ENCODE results near the gene ACAA1. TPM values are rescaled to one million over a fixed set of nuclear protein-coding genes. Genes with fewer than 3 reads are reported as not detected.

The ACAA1 gene
- polyA plus RNA-seq, 3 donors: 55.3 to 84.9 (median 67.1) TPM

DNA sequence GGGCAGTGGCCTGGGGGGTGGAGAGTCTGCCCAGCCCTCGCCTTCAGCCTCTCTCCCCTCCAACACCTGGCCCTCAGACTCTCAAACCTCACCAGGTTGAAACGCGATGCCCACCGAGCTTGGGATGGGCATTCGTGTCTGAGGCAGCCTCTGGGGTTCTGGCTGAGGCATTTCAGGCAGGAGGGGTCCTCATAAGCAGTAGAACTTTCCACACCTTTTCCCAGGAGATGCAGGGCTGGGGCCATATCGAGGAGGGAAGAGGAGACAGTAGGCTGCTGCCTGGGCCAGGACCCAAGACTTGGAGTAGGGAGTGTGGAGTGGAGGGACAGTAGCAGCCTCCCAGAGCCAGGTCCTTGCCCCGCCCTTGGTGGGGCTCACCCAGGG, 24.6 kb downstream of the ACAA1 start:
- WGBS, 3 donors: 86 to 90% (median 89%) methylated on average over 7 of the region's 7 CpGs
- no peak overlapping the region for H3K27ac ChIP-seq (ENCODE audit: low read depth, low read length)

DNA sequence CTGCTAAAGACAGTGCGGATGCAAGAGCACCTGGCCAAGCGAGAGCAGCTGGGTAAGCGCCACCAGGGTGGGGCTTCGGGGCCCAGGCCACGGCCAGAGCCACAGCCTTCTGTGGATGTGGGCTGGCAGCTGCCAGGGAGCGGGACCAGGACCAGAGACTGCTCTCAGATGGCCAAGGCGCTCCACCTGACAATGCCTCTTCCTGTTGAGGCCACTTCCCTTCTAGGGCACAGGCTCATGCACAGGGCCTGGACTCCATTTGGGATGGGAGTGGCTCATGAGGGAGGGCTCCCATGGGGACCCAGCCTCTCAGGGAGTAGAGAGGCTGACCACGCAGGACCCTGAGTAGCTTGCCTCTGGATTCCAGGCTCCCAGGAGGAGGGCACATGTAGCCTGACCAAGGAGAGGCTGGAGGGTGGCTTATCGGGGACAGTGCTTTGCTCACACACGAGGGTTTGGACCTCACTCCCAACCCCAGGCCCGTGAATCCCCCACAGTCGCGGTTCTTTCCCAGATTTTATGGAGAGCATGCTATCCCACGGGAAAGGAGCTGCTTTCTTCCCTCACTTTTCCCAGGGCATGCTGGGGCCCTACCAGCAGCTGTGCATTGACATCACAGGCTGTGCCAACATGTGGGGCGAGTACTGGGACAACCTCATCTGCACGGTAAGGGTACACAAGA, 25.1 kb downstream of the ACAA1 start:
- 80 to 84% (median 81%) methylated on average over 16 of the region's 16 CpGs for WGBS, 3 donors
- H3K27ac ChIP-seq (ENCODE audit: low read depth, low read length): no peak overlapping the region

DNA sequence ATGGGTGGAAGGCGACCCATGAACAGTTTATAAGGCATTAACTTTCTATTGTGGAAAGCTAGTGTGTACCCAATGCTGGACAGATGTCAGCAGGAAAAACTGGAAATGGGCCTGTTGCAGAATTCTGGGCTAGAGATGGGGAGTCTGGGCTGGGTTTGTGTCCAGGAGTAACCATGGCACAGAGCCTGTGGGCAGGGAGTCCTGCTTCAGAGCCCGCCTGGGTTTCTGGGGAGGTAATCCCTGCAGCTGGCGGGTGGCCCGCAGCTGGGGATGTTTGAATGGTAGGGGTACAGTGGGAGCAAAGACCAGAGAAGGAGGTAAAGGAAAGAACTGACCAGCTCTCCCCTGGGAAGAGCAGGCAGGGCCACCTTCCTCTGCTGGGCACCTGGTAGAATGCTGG, 25.7 kb downstream of the ACAA1 start:
- 94 to 98% (median 96%) methylated on average over 4 of the region's 4 CpGs for WGBS, 3 donors
- no peak overlapping the region for H3K27ac ChIP-seq (ENCODE audit: low read depth, low read length)

DNA sequence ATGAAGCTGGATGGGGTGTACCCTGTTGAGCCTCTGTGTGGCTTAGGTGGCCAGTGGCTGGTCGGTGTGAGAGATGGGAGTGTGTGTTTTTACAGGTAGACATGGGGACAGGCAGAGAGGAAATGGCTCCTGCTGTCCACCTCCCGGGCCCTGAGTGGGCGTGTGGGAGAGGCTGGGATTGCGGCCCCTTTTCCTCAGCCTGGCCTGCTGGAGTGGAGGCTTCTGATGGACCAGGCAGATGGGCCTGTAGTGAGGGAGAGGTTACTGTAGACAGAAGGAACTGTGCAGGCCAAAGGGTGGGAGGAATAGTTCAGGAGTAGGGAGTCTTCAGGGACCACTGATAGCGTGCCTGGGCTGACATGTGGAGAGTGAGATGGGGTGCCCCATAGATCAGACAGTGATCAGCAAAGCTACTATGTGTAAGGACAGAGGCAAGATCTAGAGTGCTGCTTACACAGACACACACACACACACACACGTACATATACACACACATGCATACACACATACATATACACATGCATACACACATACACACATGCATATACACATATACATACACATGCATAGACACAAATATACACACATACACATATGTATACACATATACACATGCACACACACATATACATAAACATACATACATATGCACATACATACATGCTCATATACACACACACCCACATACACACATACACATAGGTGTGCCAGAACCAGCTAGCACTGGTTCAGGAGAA, 26.4 kb downstream of the ACAA1 start:
- H3K27ac ChIP-seq (ENCODE audit: low read depth, low read length): no peak overlapping the region
- 87 to 92% (median 91%) methylated on average over 6 of the region's 6 CpGs for WGBS, 3 donors

DNA sequence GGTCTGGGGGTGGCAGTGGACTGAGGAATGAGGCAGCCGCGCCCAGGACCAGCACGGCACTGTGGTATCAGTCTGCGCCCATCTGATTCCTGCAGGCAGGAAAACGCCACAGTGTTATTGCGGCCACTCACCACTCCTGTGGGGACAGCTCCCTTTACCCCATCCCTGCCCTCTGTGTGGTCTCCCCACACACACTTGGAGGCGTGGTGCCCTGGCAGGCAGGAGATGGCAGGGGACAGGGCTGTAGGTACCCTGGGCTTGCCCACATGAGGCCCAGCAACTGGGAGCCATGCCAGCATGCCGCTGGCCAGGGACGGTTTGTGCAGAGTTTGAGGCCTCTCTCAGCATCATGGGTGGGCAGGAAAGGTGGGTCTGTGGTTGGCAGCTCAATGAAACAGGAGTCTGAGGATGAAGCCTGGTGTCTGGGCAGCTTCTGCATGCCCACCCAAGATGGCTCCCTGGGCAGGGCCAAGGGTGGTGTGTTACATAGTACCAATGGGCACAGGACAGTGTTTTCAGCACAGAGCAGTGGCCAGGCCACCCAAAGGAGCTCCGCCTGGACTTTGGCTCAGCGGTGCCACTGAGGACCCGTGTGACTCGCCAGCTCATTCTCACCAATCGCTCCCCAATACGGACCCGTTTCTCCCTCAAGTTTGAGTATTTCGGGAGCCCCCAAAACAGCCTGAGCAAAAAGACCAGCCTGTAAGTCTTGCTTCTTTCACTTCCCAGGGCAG, 27.2 kb downstream of the ACAA1 start:
- no peak overlapping the region for H3K27ac ChIP-seq (ENCODE audit: low read depth, low read length)
- 87 to 93% (median 90%) methylated on average over 17 of the region's 17 CpGs for WGBS, 3 donors

DNA sequence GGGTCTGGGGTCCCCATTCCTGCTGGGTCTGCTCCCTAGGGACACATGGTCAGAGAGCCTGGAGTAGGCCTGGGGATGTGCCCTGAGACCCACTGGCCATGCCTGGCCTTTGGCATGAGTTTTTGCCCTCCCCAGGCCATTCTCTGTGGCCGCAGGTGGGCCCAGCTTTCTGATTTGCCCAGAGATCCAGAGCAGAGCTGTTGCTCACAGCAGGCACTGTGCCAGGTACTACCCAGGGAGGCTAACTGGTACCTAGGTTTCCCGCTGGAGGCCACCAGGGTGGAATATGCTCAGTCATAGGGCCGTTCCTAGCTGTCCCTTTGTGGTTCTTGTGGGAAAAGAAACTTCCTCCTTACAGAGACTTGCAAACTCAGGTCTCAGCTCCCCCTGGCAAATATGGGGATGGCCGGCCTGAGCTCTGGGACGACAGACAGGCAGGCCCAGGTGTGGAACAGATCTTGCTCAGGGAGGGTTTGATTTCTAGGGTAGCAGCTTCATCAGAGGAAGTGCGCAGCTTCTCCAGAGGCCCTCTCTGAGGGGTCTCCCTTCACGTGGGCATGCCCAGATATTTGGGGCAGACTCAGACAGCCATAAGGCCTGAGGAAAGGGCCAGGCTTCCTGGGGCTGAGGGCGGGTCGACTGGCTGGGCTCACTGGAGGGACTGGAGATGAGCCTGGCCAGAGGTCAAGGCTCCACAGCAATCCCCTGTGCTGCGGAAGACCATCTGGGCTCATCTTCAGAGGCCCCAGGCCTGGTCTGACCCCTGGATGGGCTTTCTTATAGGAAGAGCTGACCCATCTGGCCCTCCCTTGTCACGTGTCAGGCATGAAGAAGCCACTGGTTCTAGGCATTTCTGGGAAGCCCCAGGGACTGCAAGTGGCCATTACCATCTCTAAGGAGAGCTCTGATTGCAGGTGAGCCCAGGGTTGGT, 28.0 kb downstream of the ACAA1 start:
- WGBS, 3 donors: 61 to 82% (median 63%) methylated on average over 11 of the region's 11 CpGs
- H3K27ac ChIP-seq (ENCODE audit: low read depth, low read length): no peak overlapping the region

DNA sequence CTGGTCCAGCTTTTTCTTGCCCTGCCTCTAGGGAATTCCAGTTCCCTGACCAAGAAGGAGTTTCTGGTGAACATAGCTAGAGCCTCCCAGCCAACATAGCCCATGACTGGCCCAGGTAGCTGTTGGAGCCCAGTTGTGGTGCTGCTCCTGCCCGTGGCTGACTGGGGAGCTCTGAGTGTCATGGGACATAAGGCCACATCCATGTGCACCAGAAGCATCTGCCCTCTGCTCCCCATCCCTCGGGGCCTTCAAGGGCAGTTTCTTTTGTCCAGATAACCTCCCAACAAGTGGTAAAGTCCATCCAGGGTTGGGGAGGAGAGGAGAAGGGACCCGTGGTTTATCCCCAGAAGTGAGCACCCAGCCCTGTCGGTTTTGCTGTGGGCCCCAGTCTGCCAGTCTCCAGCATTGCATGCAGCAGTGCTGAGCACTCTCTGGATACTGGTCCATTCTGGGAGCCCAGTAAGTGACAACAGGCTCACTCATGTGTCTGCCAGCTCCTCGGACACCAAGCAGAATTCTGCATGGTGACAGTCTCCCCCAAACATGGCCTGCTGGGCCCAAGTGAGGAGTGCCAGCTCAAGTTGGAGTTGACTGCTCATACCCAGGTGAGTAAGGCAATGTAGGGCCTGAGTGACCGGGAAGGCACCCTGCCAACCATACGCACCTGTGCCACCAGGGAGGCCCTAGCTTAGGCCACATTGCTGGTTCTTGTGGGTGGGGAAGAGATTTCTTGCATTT, 28.8 kb downstream of the ACAA1 start:
- WGBS, 3 donors: 77 to 86% (median 81%) methylated on average over 7 of the region's 7 CpGs
- no peak overlapping the region for H3K27ac ChIP-seq (ENCODE audit: low read depth, low read length)

DNA sequence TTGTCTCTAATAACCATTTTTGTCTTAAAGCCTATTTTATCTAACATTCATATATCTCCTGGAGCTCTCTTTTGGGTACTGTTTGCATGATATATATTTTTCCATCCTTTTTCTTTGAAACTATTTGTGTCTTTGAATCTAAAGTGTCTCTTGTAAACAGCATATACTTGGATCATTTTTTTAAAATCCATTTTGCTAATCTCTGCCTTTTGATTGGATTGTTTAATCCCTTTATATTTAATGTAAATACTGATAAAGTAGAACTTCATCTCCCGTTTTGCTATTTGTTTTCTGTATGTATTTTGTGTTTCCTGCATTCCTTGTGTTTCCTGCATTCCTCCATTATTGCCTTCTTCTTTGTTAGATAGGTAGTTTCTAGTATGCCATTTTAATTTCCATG, 31.4 kb downstream of the ACAA1 start:
- 42 to 72% (median 72%) methylated on average over 1 of the region's 1 CpG for WGBS, 3 donors
- no peak overlapping the region for H3K27ac ChIP-seq (ENCODE audit: low read depth, low read length)

DNA sequence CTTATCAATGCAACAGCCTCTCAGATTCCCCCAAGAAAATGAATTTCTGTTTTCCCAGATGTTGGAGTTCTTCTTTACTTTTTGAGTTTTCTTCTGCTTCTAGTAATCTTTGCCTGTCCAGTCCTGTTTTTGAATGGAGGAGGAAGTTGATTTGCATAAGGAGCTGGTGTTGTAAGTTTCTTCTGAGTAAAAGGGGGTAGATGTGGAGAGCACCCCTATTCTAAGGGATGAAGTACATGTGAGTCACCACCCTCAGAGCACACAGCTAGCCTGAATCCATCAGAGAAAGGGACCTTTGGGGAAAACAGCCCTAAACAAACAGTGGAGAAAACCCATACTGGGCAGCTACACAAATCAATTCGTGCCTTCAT, 34.5 kb downstream of the ACAA1 start:
- WGBS, 3 donors: 55 to 71% (median 69%) methylated on average over 1 of the region's 1 CpG
- H3K27ac ChIP-seq (ENCODE audit: low read depth, low read length): no peak overlapping the region

DNA sequence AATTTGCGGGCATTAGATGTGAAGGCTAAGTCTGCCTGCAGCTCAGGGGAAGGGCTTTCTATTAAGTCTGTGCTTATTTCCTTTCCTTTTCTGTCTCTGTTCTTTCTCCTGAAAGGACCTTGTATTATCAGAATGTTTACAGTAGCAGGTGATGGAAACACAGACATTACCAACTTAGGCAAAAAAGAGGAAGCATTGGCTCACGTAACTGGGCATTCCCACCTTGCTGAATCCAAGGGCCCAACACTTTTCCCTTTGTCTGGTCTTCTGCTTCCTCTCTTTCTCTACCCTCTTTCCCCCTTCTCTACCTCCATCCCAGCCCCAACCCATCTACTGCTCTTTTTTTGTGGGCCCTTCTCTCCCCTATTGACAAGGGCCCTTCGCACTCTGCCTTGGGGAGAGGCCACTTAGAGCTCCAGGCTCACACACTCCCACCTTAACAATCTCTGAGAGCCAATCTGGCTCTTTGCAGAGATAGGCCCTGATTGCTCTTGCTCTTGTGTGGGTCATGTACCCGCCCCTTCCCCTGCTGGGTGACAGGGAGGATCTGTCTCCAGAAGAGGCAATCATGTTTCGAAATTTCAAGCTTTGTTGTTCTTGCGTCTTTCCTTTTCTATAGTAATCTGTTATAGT, 35.0 kb downstream of the ACAA1 start:
- 64 to 86% (median 74%) methylated on average over 6 of the region's 6 CpGs for WGBS, 3 donors
- no peak overlapping the region for H3K27ac ChIP-seq (ENCODE audit: low read depth, low read length)

DNA sequence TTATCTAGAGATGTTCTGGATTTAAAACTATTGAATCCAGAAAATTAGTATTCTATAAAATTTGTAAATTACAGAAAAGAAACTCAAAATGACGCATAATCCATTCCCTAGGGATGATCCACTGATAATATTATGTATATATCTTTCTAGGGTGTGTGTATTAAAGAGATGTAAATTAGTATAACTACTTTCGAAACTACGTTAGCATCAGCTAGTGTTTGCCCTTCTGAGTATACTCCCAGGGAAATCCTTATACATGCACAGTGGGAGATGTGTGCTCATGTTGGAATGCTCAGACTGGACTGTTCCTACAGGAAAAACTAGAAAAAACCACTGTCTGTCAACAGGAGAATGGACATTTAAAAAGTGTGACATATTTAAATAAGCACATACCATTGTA, 36.4 kb downstream of the ACAA1 start:
- 79 to 94% (median 79%) methylated on average over 3 of the region's 3 CpGs for WGBS, 3 donors
- no peak overlapping the region for H3K27ac ChIP-seq (ENCODE audit: low read depth, low read length)

DNA sequence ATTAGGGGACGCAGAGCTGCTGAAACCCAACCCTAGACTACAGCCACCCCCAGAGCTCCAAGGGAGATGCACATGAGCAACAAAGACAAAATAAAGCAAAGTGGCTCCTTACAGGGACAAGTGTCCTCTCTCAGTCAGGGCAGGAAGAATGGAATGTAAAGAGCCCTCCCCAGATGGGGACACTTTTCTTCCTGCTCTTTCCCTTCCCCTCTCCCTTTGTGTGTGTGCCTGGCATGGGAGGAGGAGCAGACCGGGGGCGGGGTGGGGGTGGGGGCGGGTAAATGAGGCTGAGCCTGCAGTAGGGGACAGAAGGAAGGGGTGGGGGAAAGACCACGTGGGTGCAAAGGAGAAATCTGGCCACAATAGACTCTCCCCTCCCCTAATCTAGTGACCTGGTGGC, 37.4 kb downstream of the ACAA1 start:
- WGBS, 3 donors: 31 to 53% (median 46%) methylated on average over 5 of the region's 5 CpGs
- no peak overlapping the region for H3K27ac ChIP-seq (ENCODE audit: low read depth, low read length)

DNA sequence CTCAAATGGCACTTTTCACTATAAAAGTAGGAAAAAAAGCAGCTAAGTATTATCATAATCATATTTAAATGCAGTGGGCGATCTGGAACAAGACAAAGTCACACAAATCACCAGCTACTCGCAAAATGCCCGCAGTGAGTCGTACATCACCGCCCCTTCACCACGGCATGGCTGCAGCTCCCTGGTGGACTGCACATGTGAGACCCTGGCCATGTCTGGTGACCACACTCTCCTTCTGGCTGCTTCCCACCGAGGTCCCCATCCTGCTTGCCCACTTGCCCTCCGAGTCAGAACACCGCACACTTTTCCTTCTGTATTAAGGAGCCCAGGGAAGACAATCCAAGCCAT, 38.6 kb downstream of the ACAA1 start:
- H3K27ac ChIP-seq (ENCODE audit: low read depth, low read length): no peak overlapping the region
- 84 to 94% (median 90%) methylated on average over 9 of the region's 9 CpGs for WGBS, 3 donors

DNA sequence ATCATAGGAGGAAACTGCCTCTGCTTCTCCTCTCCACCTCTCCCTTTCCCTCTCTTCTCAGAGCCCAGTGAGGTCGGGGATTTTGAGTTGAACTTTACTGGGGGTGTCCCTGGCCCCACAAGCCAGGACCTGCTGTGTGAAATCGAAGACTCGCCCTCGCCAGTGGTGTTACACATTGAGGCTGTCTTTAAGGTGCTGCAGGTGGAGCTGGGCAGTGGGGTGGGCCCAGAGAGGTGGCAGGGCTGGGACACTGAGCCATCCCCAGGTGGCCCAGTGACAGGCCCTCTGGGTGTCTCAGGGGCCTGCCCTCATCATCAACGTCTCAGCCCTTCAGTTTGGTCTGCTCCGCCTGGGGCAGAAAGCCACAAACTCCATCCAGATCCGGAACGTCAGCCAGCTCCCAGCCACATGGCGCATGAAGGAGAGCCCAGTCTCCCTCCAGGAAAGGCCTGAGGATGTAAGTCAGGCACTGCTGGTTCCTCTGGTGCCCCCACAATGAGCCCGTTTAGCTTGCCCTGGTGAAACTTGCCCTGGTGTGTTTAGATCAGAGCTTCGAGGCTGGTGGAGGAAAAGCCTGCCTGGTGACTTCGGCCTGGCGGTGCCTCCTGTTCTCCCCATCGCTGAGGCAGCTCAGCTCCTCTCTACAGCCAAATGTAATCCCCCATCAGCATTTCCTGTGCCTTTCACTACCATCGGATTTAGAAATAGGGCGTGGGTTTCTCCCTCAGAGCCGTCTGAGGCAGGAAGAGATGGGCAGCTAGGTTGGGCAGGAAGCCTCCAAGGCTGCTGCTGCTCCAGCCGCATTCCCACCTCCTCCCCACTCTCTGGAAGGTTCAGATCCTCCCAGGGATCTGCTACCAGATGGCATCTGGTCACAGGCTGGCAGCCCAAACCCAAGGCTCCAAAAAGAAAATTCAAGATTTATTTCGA, 39.2 kb downstream of the ACAA1 start:
- H3K27ac ChIP-seq (ENCODE audit: low read depth, low read length): no peak overlapping the region
- 66 to 79% (median 73%) methylated on average over 19 of the region's 19 CpGs for WGBS, 3 donors

DNA sequence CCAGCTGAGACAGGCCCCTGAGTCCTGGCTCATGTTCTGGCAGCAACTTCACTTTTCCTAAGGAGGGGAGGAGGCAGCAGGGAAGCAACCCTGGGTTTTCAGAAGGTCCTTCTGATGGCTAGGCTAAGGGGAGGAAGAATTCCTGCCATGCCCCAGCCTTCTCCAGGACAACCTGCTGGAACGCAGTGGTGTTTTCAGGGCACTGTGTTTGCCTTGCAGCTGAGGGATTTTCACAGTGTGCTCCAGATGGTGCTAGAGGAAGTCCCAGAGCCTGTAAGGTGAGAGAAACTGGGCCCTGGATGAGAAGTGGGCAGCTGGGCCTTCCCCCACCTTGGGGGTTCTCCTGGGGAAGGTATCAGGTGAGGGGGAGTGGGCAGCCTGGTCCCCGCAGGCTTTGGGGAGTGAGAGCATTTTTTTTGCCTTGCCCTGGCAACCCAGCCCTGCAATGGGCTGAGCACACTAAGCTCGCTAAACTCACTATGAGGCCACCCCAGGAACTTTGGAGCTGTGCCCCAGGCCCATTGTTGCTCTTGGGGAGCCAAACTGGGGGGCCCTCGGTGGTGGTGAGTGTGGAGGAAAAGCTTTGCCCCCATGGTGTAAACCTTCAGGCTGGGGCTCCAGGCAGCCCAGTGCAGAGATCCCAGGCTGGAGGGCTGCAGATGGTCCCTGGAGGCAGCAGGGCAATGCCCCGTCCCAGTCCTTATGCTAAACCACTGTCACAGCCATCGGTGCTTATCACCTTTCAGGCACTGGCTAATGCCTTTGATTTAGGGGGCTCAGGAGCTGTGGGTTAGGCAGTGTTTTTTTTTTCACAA, 41.1 kb downstream of the ACAA1 start:
- H3K27ac ChIP-seq (ENCODE audit: low read depth, low read length): no peak overlapping the region
- 82 to 88% (median 86%) methylated on average over 6 of the region's 6 CpGs for WGBS, 3 donors

DNA sequence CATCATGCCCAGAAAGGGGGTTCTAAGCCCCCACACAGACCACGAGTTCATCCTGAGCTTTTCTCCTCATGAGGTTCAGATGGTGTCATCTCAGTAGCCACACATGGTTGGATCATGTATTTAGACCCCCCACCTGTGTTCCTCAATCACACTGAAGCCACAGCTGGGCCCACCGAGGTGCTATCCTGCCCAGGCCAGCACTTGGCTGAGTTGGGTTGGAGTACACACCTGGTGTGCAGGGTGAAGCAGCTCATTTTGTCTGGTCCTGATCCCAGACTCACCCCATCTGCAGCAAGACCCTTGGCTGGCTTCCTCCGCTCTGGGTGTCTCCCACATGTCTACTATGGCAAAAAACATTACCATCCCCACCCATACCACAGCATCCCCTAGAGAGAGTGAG, 41.9 kb downstream of the ACAA1 start:
- 80 to 91% (median 82%) methylated on average over 3 of the region's 3 CpGs for WGBS, 3 donors
- no peak overlapping the region for H3K27ac ChIP-seq (ENCODE audit: low read depth, low read length)

Data from adipose tissue (tissue), 3 donors.